GM23248 (cell line): ENCODE data around the gene RMI1.

ENCODE experiments used
- EZH2 ChIP-seq: fragments of 200-600 bp; sonication (generic); IDR thresholded peaks from 2 replicates; pipeline ENCODE4 v1.6.1; 2018; ENCODE audit warnings: antibody characterized with exemption, mild to moderate bottlenecking; ENCODE audit not compliant: insufficient read depth, poor library complexity, severe bottlenecking
- EZH2phosphoT487 ChIP-seq: fragments of 200-600 bp; sonication (generic); IDR thresholded peaks from 2 replicates; pipeline ENCODE4 v1.6.1; 2018; ENCODE audit warnings: antibody characterized with exemption, moderate library complexity, mild to moderate bottlenecking, low read depth; ENCODE audit not compliant: insufficient read depth

DNA sequence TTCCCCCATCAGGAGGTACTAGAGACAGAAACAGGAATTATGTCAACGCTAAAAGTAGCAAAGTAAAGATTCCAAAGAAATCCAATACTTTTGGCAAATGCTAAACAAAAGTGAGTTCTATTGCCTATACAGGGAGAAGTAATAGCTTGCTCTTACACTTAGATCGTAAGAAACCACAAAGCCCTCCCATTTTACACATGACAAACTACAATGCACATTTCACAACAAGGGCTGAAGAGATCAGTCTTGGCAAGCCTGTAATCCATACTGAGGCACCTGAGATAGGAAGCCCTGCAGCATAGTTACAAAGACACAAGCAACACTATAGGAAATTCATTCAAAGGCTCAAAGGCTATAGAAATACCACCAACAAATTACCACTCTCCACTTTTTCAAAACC, 8.3 kb upstream of the RMI1 start:
- TF ChIP-seq EZH2phosphoT487 (no peak), EZH2 (no peak)
